HG02840 (cell line): ENCODE measurements around the gene RNF32.

Experiments used
- ATAC-seq: cut with Tn5 transposase; IDR thresholded peaks from one replicate; pipeline ENCODE4 v1.9.1; 2021; ENCODE audit warnings: mild to moderate bottlenecking, moderate library complexity, moderate number of reproducible peaks; ENCODE audit not compliant: unreplicated experiment, low FRiP score

The RNF32 gene

GRCh38 chr7:156640257-156640948 lies at the start of gene RNF32:
Gene RNF32, plus strand, starts transcription at chr7:156640774. Its CDS starts 3,104 bp downstream, at chr7:156643878.
- ATAC-seq: peak; percentile 78

GRCh38 chr7:156592155-156592884 lies 48.3 kb upstream of the RNF32 start:
- ATAC-seq: no peak

GRCh38 chr7:156594283-156595080 lies 46.1 kb upstream of the RNF32 start:
- no peak for ATAC-seq

- ATAC-seq: no peak
Measured at GRCh38 chr7:156600496-156600895, 40.1 kb upstream of the RNF32 start.

GRCh38 chr7:156602283-156602682 lies 38.3 kb upstream of the RNF32 start:
- ATAC-seq: no peak

- ATAC-seq: no peak
Measured at GRCh38 chr7:156603011-156603410, 37.6 kb upstream of the RNF32 start.

GRCh38 chr7:156603629-156604028 lies 36.9 kb upstream of the RNF32 start:
- ATAC-seq: no peak

GRCh38 chr7:156604311-156604710 lies 36.3 kb upstream of the RNF32 start:
- ATAC-seq: no peak

GRCh38 chr7:156604836-156605695 lies 35.5 kb upstream of the RNF32 start:
- ATAC-seq: no peak

GRCh38 chr7:156606135-156606534 lies 34.4 kb upstream of the RNF32 start:
- no peak for ATAC-seq

- no peak for ATAC-seq
Measured at GRCh38 chr7:156606691-156607331, 33.8 kb upstream of the RNF32 start.

- no peak for ATAC-seq
Measured at GRCh38 chr7:156607332-156608172, 33.0 kb upstream of the RNF32 start.

- ATAC-seq: no peak
Measured at GRCh38 chr7:156608173-156608478, 32.4 kb upstream of the RNF32 start.

- no peak for ATAC-seq
Measured at GRCh38 chr7:156609010-156609877, 31.3 kb upstream of the RNF32 start.

- ATAC-seq: no peak
Measured at GRCh38 chr7:156610130-156610529, 30.4 kb upstream of the RNF32 start.

- ATAC-seq: no peak
Measured at GRCh38 chr7:156610601-156611000, 30.0 kb upstream of the RNF32 start.

- ATAC-seq: no peak
Measured at GRCh38 chr7:156611014-156612010, 29.3 kb upstream of the RNF32 start.
